ENCODE data around the gene SPRR3. TPM values are rescaled to one million over a fixed set of nuclear protein-coding genes. Genes with fewer than 3 reads are reported as not detected.

SPRR3 gene
- total RNA-seq, 1 donor from 2014 or later = not detected

- DNase-seq (ENCODE audit: low spot score) = no peak
- Mint-ChIP-seq H3K9me3 (ENCODE audit: low read depth) (peaks cover 15% of the 10 kb centered on the region), H3K27ac (ENCODE audit: unreplicated experiment) (no peak overlapping the region), H3K36me3 (ENCODE audit: low read depth) (no peaks in the 10 kb centered on the region), H3K27me3 (ENCODE audit: low read depth) (no peaks in the 10 kb centered on the region), H3K4me1 (ENCODE audit: low read depth) (no peaks in the 10 kb centered on the region), H3K4me3 (ENCODE audit: unreplicated experiment) (no peak overlapping the region)
- TF ChIP-seq CTCF (IDR thresholded peaks at IDR 0.05) = no peak
Measured at GRCh38 chr1:152995842-152996241, 5.7 kb upstream of the SPRR3 start.

GRCh38 chr1:152996633-152997400 lies 4.7 kb upstream of the SPRR3 start:
- Mint-ChIP-seq H3K4me3 (ENCODE audit: unreplicated experiment) (no peak overlapping the region), H3K27me3 (ENCODE audit: low read depth) (no peaks in the 10 kb centered on the region), H3K9me3 (ENCODE audit: low read depth) (peaks cover 15% of the 10 kb centered on the region), H3K27ac (ENCODE audit: unreplicated experiment) (no peak overlapping the region), H3K36me3 (ENCODE audit: low read depth) (no peaks in the 10 kb centered on the region), H3K4me1 (ENCODE audit: low read depth) (no peaks in the 10 kb centered on the region)
- no peak for TF ChIP-seq CTCF (IDR thresholded peaks at IDR 0.05)
- DNase-seq (ENCODE audit: low spot score) = no peak

GRCh38 chr1:152997901-152998300 lies 3.6 kb upstream of the SPRR3 start:
- Mint-ChIP-seq H3K27me3 (ENCODE audit: low read depth) (no peaks in the 10 kb centered on the region), H3K4me3 (ENCODE audit: unreplicated experiment) (no peak overlapping the region), H3K27ac (ENCODE audit: unreplicated experiment) (no peak overlapping the region), H3K9me3 (ENCODE audit: low read depth) (peaks cover 19% of the 10 kb centered on the region), H3K36me3 (ENCODE audit: low read depth) (no peaks in the 10 kb centered on the region), H3K4me1 (ENCODE audit: low read depth) (no peaks in the 10 kb centered on the region)
- no peak for TF ChIP-seq CTCF (IDR thresholded peaks at IDR 0.05)
- DNase-seq (ENCODE audit: low spot score) = no peak

- Mint-ChIP-seq H3K27me3 (ENCODE audit: low read depth) (no peaks in the 10 kb centered on the region), H3K9me3 (ENCODE audit: low read depth) (peaks cover 20% of the 10 kb centered on the region), H3K4me3 (ENCODE audit: unreplicated experiment) (no peak overlapping the region), H3K36me3 (ENCODE audit: low read depth) (no peaks in the 10 kb centered on the region), H3K4me1 (ENCODE audit: low read depth) (no peaks in the 10 kb centered on the region), H3K27ac (ENCODE audit: unreplicated experiment) (no peak overlapping the region)
- TF ChIP-seq CTCF (IDR thresholded peaks at IDR 0.05) = no peak
- no peak for DNase-seq (ENCODE audit: low spot score)
Measured at GRCh38 chr1:152998476-152998875, 3.1 kb upstream of the SPRR3 start.

- Mint-ChIP-seq H3K4me3 (ENCODE audit: unreplicated experiment) (no peak overlapping the region), H3K4me1 (ENCODE audit: low read depth) (no peaks in the 10 kb centered on the region), H3K36me3 (ENCODE audit: low read depth) (no peaks in the 10 kb centered on the region), H3K9me3 (ENCODE audit: low read depth) (peaks cover 17% of the 10 kb centered on the region), H3K27ac (ENCODE audit: unreplicated experiment) (no peak overlapping the region), H3K27me3 (ENCODE audit: low read depth) (no peaks in the 10 kb centered on the region)
- DNase-seq (ENCODE audit: low spot score) = no peak
- no peak for TF ChIP-seq CTCF (IDR thresholded peaks at IDR 0.05)
Measured at GRCh38 chr1:152999818-153000217, 1.7 kb upstream of the SPRR3 start.

Data from chondrocyte (in vitro differentiated cells).